ENCODE results near the gene INSC. TPM values are rescaled to one million over a fixed set of nuclear protein-coding genes. Genes with fewer than 3 reads are reported as not detected.
A peak's percentile ranks its signal among the peaks of the same experiment; 100 is the strongest.

The INSC gene
- total and polyA plus RNA-seq, 8 donors: 0.34 to 1.1 (median 0.57) TPM

DNA sequence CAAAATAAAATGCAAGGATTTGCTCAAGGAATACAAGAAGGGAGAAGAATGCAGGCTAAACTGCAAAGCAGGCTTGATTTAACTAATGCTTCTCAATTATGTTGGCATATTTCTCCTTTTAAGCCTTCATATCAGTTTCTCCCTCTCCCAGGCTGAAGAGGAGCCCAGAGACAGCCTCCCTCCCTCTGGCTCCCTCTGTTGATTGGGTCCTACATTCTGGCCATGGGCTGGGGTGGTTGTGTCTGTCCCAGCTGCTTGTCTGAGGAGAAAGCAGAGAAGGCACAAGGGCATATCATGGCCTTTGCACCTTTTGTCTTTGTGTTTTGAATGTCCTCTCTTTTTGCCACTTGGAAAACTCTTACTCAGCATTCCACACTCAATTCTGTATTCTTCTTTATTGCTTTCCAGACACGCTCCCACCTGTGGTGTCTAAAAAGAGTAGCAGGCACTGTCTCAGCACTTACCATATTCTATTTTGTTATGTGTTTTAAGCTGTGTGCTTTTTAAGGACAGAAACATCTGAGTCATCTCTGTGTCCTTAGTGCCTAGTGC is 77.4 kb downstream of the INSC start:
- intact Hi-C loops (cut with DNase I): no loop called here
- Histone ChIP-seq H3K9me3 (no peaks in the 10 kb centered on the region), H3K36me3 (no peaks in the 10 kb centered on the region), H3K4me1 (peaks cover 0 to 6% of the 10 kb centered on the region in 2 donors), H3K27me3 (no peaks in the 10 kb centered on the region), H3K27ac (no peak overlapping the region), H3K4me3 (no peak overlapping the region)
- DNase-seq (no peak), ATAC-seq (no peak)
- no peak for TF ChIP-seq CTCF (IDR thresholded peaks at IDR 0.05)

- Histone ChIP-seq H3K4me1 (peaks cover 0 to 6% of the 10 kb centered on the region in 2 donors), H3K36me3 (no peaks in the 10 kb centered on the region), H3K27ac (no peak overlapping the region), H3K27me3 (no peaks in the 10 kb centered on the region), H3K9me3 (no peaks in the 10 kb centered on the region), H3K4me3 (no peak overlapping the region)
- intact Hi-C loops (cut with DNase I): no loop called here
- no peak for TF ChIP-seq CTCF (IDR thresholded peaks at IDR 0.05)
- ATAC-seq (peak; percentile 67), DNase-seq (no peak)
Observed at GRCh38 chr11:15194671-15195415, 80.1 kb downstream of the INSC start.

- no peaks in the 10 kb centered on the region for H3K9me3 ChIP-seq
- intact Hi-C loops (cut with DNase I): no loop called here
- DNase-seq: peak in 1 of 4 donors; percentile 7
- H3K4me3 ChIP-seq: no peak overlapping the region
- no peaks in the 10 kb centered on the region for H3K27me3 ChIP-seq
- no peaks in the 10 kb centered on the region for H3K36me3 ChIP-seq
- H3K27ac ChIP-seq: no peak overlapping the region
- no peak for TF ChIP-seq CTCF (IDR thresholded peaks at IDR 0.05)
- peak; percentile 39 for ATAC-seq
- H3K4me1 ChIP-seq: peaks cover 0 to 6% of the 10 kb centered on the region in 2 donors
Observed at GRCh38 chr11:15195454-15196200, 80.9 kb downstream of the INSC start.

- no peaks in the 10 kb centered on the region for H3K36me3 ChIP-seq
- DNase-seq (no peak), ATAC-seq (no peak)
- H3K4me3 ChIP-seq: no peak overlapping the region
- H3K27me3 ChIP-seq: no peaks in the 10 kb centered on the region
- intact Hi-C loops (cut with DNase I): no loop called here
- TF ChIP-seq CTCF (IDR thresholded peaks at IDR 0.05): no peak
- H3K27ac ChIP-seq: no peak overlapping the region
- H3K9me3 ChIP-seq: no peaks in the 10 kb centered on the region
- peaks cover 0 to 6% of the 10 kb centered on the region in 2 donors for H3K4me1 ChIP-seq
Observed at GRCh38 chr11:15196704-15197103, 82.0 kb downstream of the INSC start.

GRCh38 chr11:15197696-15198095 is 83.0 kb downstream of the INSC start:
- no peak for ATAC-seq

More at GRCh38 chr11:15197696-15198095, 83.0 kb downstream of the INSC start:
- no peak for TF ChIP-seq CTCF (IDR thresholded peaks at IDR 0.05)
- H3K4me1 ChIP-seq: peaks cover 0 to 6% of the 10 kb centered on the region in 2 donors
- intact Hi-C loops (cut with DNase I): no loop called here
- peak in 1 of 4 donors; percentile 25 for DNase-seq
- H3K36me3 ChIP-seq: no peaks in the 10 kb centered on the region
- H3K27ac ChIP-seq: no peak overlapping the region
- H3K4me3 ChIP-seq: no peak overlapping the region
- H3K9me3 ChIP-seq: no peaks in the 10 kb centered on the region
- H3K27me3 ChIP-seq: no peaks in the 10 kb centered on the region

Data from left lung (tissue), 10 donors.